HG02571 (cell line): ENCODE results near the gene BACH2.

Experiments
- ATAC-seq: cut with Tn5 transposase; IDR thresholded peaks from one replicate; pipeline ENCODE4 v1.9.1; 2021; ENCODE audit warnings: mild to moderate bottlenecking, moderate library complexity; ENCODE audit not compliant: unreplicated experiment

Gene BACH2

GRCh38 chr6:90187437-90188121, 109.1 kb downstream of the BACH2 start:
- ATAC-seq: no peak

- ATAC-seq: no peak
Measured at GRCh38 chr6:90186637-90187371, 109.8 kb downstream of the BACH2 start.

GRCh38 chr6:90186026-90186425, 110.6 kb downstream of the BACH2 start:
- no peak for ATAC-seq

GRCh38 chr6:90184334-90185298, 112.0 kb downstream of the BACH2 start:
- no peak for ATAC-seq

GRCh38 chr6:90183587-90184333, 112.9 kb downstream of the BACH2 start:
- ATAC-seq: no peak

GRCh38 chr6:90180526-90180925, 116.1 kb downstream of the BACH2 start:
- no peak for ATAC-seq

GRCh38 chr6:90179190-90180169, 117.2 kb downstream of the BACH2 start:
- ATAC-seq: no peak

- no peak for ATAC-seq
Measured at GRCh38 chr6:90178384-90178855, 118.2 kb downstream of the BACH2 start.

GRCh38 chr6:90177544-90178383, 118.9 kb downstream of the BACH2 start:
- ATAC-seq: no peak

- ATAC-seq: peak; percentile 82
Measured at GRCh38 chr6:90175627-90176538, 120.8 kb downstream of the BACH2 start.

- ATAC-seq: no peak
Measured at GRCh38 chr6:90173262-90173925, 123.2 kb downstream of the BACH2 start.

GRCh38 chr6:90170601-90171000, 126.0 kb downstream of the BACH2 start:
- ATAC-seq: no peak

- no peak for ATAC-seq
Measured at GRCh38 chr6:90169374-90169773, 127.3 kb downstream of the BACH2 start.

- ATAC-seq: no peak
Measured at GRCh38 chr6:90168693-90169131, 127.9 kb downstream of the BACH2 start.

- ATAC-seq: no peak
Measured at GRCh38 chr6:90167514-90168379, 128.9 kb downstream of the BACH2 start.
